OCI-LY1 (cell line): ENCODE measurements around the gene SPAG6.

Experiments used
- H2AFZ ChIP-seq: fragments of 200-600 bp; sonication (generic), shearing (Covaris generic); 2 replicates; pipeline ENCODE4 v1.6.0; 2014; ENCODE audit warnings: antibody characterized with exemption, mild to moderate bottlenecking, low read length
- H3F3A ChIP-seq: fragments of 200-600 bp; sonication (generic), shearing (Covaris generic); 2 replicates; pipeline ENCODE4 v1.6.0; 2014; ENCODE audit warnings: mild to moderate bottlenecking, antibody characterized with exemption, low read length, moderate library complexity; ENCODE audit not compliant: insufficient read depth
- H3K27ac ChIP-seq: fragments of 200-600 bp; sonication (generic); 2 replicates; pipeline ENCODE4 v1.5.1; 2014; ENCODE audit warnings: low read length, mixed run types, mild to moderate bottlenecking, low read depth; ENCODE audit not compliant: poor library complexity, severe bottlenecking
- H3K27me3 ChIP-seq: fragments of 200-600 bp; sonication (generic); 2 replicates; pipeline ENCODE4 v1.6.0; 2014; ENCODE audit warnings: antibody characterized with exemption, mild to moderate bottlenecking, low read length, moderate library complexity; ENCODE audit not compliant: insufficient read depth
- H3K36me3 ChIP-seq: fragments of 200-600 bp; sonication (generic); 2 replicates; pipeline ENCODE4 v1.6.1; 2014; ENCODE audit warnings: mild to moderate bottlenecking, antibody characterized with exemption, low read length, moderate library complexity, mixed read lengths; ENCODE audit not compliant: insufficient read depth
- H3K4me1 ChIP-seq: fragments of 200-600 bp; sonication (generic); 2 replicates; pipeline ENCODE4 v1.5.1; 2014; ENCODE audit warnings: mild to moderate bottlenecking, low read length, moderate library complexity; ENCODE audit not compliant: insufficient read depth, severe bottlenecking
- H3K4me2 ChIP-seq: fragments of 200-600 bp; sonication (generic), shearing (Covaris generic); 2 replicates; pipeline ENCODE4 v1.6.1; 2014; ENCODE audit warnings: low read length
- H3K4me3 ChIP-seq: fragments of 200-600 bp; sonication (generic); 2 replicates; pipeline ENCODE4 v1.5.1; 2014; ENCODE audit warnings: low read length, low read depth, mild to moderate bottlenecking, mixed read lengths; ENCODE audit not compliant: poor library complexity, severe bottlenecking
- H3K79me2 ChIP-seq: fragments of 200-600 bp; shearing (Covaris generic); 2 replicates; pipeline ENCODE4 v1.6.1; 2016; ENCODE audit warnings: mixed run types, low read length, mixed read lengths; ENCODE audit not compliant: insufficient read depth
- H3K9ac ChIP-seq: fragments of 200-600 bp; sonication (generic), shearing (Covaris generic); 2 replicates; pipeline ENCODE4 v1.6.1; 2014; ENCODE audit warnings: mild to moderate bottlenecking, low read length, mixed read lengths
- H3K9me2 ChIP-seq: fragments of 200-600 bp; sonication (generic), shearing (Covaris generic); 2 replicates; pipeline ENCODE4 v1.6.1; 2014; ENCODE audit warnings: low read depth, mild to moderate bottlenecking, low read length, mixed read lengths
- H3K9me3 ChIP-seq: fragments of 200-600 bp; shearing (Covaris generic); 2 replicates; pipeline ENCODE4 v1.6.1; 2014; ENCODE audit warnings: low read length, mixed read lengths
- H4K20me1 ChIP-seq: fragments of 200-600 bp; sonication (generic), shearing (Covaris generic); 2 replicates; pipeline ENCODE4 v1.6.0; 2016; ENCODE audit warnings: mild to moderate bottlenecking, low read length; ENCODE audit not compliant: insufficient read depth
- EZH2 ChIP-seq: fragments of 200-600 bp; sonication (generic), shearing (Covaris generic); IDR thresholded peaks from 2 replicates; pipeline ENCODE4 v1.8.0; 2017; ENCODE audit warnings: borderline replicate concordance, mixed run types, mild to moderate bottlenecking, antibody characterized with exemption, low read length, moderate library complexity, mixed read lengths
- TF ChIP-seq, protein P1 (sequence below): fragments of 200-600 bp; sonication (generic), shearing (Covaris generic); IDR thresholded peaks from 2 replicates; pipeline ENCODE4 v1.5.1; 2017; ENCODE audit warnings: mild to moderate bottlenecking, antibody characterized with exemption, low read length, moderate library complexity, mixed read lengths

Gene SPAG6

DNA sequence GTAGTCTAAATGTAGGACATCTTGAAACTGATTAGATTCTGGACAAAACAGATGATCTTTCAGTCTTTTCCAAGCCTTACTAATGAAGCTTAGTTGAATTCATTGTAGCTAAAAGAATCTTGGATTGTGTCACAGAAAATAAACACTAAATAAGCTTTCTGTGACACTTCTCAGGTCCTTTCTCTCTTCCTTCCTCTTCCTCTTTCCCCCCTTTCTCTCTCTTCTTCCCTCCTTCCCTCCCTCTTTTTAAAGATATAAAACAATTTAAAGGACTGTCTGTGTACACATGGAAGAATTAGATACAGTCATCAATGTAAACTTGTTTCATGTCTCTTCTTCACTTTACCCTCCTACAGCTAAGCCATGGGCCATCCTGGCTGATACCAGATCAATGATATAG, 34.4 kb upstream of the SPAG6 start:
- Histone ChIP-seq H3K27ac (no peak overlapping the region), H3K9me2 (no peaks in the 10 kb centered on the region), H3K4me3 (no peak overlapping the region), H3K27me3 (no peaks in the 10 kb centered on the region), H3K9me3 (no peaks in the 10 kb centered on the region), H3K4me1 (peaks cover 7% of the 10 kb centered on the region), H3K4me2 (no peak overlapping the region), H3K36me3 (no peaks in the 10 kb centered on the region), H3K9ac (no peak overlapping the region), H3K79me2 (no peaks in the 10 kb centered on the region), H2AFZ (no peak overlapping the region), H4K20me1 (no peaks in the 10 kb centered on the region), H3F3A (no peaks in the 10 kb centered on the region)
- TF ChIP-seq EZH2, result no peak
- TF ChIP-seq, protein P1, sequence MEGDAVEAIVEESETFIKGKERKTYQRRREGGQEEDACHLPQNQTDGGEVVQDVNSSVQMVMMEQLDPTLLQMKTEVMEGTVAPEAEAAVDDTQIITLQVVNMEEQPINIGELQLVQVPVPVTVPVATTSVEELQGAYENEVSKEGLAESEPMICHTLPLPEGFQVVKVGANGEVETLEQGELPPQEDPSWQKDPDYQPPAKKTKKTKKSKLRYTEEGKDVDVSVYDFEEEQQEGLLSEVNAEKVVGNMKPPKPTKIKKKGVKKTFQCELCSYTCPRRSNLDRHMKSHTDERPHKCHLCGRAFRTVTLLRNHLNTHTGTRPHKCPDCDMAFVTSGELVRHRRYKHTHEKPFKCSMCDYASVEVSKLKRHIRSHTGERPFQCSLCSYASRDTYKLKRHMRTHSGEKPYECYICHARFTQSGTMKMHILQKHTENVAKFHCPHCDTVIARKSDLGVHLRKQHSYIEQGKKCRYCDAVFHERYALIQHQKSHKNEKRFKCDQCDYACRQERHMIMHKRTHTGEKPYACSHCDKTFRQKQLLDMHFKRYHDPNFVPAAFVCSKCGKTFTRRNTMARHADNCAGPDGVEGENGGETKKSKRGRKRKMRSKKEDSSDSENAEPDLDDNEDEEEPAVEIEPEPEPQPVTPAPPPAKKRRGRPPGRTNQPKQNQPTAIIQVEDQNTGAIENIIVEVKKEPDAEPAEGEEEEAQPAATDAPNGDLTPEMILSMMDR, result no peak

DNA sequence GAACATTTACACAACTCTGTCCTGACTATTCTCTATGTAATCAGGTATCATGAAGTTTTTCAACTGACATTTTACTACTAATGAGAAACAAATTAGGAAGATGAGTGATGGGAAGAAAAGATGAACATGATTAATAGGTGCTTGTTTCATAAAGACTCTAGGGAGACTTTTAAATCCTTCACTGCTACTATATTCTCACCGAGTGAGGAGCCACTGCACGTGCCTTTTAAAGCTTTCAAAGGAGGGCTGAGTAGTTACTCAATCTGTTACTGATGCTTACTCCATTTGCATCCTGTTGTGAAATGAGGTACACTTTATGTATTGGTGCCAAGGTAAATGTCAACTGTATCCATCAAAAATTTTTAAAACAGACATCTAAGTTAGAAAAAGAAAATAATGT, 30.4 kb upstream of the SPAG6 start:
- TF ChIP-seq, protein P1, result no peak
- TF ChIP-seq EZH2, result no peak
- Histone ChIP-seq H4K20me1 (no peaks in the 10 kb centered on the region; the same call in 1 of the 2 replicates), H3K9me2 (no peaks in the 10 kb centered on the region), H3F3A (no peaks in the 10 kb centered on the region), H3K36me3 (peaks cover 6% of the 10 kb centered on the region; the same call in 1 of the 2 replicates), H2AFZ (no peak overlapping the region), H3K4me2 (no peak overlapping the region), H3K9me3 (no peaks in the 10 kb centered on the region), H3K27ac (no peak overlapping the region), H3K79me2 (no peaks in the 10 kb centered on the region), H3K27me3 (no peaks in the 10 kb centered on the region), H3K4me1 (peaks cover 26% of the 10 kb centered on the region), H3K4me3 (no peak overlapping the region), H3K9ac (no peak overlapping the region)

DNA sequence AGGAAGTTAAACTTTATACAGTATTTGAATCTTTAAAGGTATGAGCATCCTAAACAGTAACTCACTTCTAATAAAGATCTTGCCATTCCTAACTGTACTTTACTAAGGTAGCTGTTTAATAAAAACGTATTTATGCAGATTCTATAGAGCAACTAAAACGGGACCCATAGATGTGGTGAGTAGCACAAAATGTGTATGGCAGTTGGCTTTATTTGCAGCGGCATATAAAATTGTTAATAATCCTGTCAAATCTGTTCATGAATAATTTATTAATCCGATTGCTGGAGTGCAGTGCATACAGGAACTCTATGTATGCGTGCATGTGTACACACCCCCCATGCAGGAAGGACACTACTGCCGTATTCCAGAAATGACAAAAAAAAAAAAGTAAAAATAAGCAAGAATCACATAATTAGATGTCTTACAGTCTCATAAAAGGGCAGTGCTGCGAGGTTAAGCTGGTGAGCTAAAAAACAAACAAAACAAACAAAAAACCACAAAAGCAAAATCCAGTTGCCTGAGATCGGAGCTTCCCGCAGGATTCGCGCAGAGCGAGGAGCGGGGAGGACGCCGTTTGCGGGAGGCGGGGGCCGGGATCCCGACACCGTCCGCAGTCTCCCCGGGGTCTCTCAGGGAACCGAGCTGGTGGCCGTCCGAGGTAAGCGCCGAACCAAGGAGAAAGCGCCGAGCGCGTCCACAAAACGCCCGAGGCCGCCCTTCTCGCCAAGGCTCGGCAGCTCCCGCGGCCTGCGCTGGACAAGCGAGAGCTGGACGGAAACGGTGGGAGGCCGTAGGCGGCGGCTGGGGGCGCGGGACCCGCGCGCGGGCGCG, 29.6 kb upstream of the SPAG6 start:
- peaks cover 6% of the 10 kb centered on the region; the same call in 1 of the 2 replicates for H3K36me3 ChIP-seq
- peak overlapping the region; percentile 56; the same call in 1 of the 2 replicates for H2AFZ ChIP-seq
- TF ChIP-seq EZH2, result no peak
- TF ChIP-seq, protein P1, result no peak
- peak overlapping the region; percentile 83 for H3K4me3 ChIP-seq
- H3K9me2 ChIP-seq, result no peaks in the 10 kb centered on the region
- H3K27me3 ChIP-seq, result no peaks in the 10 kb centered on the region
- no peak overlapping the region for H3K27ac ChIP-seq
- H4K20me1 ChIP-seq, result no peaks in the 10 kb centered on the region; the same call in 1 of the 2 replicates
- peaks cover 30% of the 10 kb centered on the region for H3K4me1 ChIP-seq
- peak overlapping the region; percentile 83 for H3K4me2 ChIP-seq
- no peaks in the 10 kb centered on the region for H3K9me3 ChIP-seq
- H3K9ac ChIP-seq, result peak overlapping the region; percentile 74
- no peaks in the 10 kb centered on the region for H3F3A ChIP-seq
- no peaks in the 10 kb centered on the region for H3K79me2 ChIP-seq
